ENCODE data around the gene RAD52.
A peak's percentile ranks its signal among the peaks of the same experiment; 100 is the strongest.
"Not testable (repeated sequence)": the region's sequence is repeated elsewhere in the genome, so short reads cannot be mapped to it uniquely, and the experiment has no call there.

RAD52 gene

GRCh38 chr12:967641-968040 is 18.1 kb upstream of the RAD52 start:
- DNase-seq (ENCODE audit: low spot score): no peak

- DNase-seq (ENCODE audit: low spot score): no peak
These were observed 17.2 kb upstream of the RAD52 start for GRCh38 chr12:966724-967123.

DNA sequence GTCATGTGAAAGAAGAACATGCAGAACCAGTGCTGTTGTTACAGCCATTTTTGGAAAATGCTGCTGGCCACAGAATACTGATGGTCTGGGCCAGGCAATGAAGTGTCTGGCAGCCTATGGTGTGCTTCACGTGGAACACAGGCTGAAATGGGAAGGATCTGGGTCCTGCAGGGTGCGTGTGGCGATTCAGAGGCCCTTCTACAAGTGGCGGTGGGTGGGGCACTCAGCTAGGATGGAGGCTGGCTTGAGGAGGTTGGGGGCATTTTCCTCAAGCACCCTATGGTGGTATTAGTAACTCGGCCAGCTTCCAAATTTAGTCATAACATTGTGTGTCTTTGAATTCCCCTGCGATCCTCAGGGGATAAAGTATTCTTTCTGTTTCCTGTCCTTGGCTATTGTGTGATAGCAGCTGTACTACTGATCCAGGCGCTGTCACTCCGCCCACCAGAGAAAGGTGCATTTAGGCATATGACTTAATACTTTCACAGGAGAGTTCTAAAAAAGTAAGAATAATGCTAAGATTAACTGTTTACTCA is 9.2 kb upstream of the RAD52 start:
- no peak for DNase-seq (ENCODE audit: low spot score)

DNA sequence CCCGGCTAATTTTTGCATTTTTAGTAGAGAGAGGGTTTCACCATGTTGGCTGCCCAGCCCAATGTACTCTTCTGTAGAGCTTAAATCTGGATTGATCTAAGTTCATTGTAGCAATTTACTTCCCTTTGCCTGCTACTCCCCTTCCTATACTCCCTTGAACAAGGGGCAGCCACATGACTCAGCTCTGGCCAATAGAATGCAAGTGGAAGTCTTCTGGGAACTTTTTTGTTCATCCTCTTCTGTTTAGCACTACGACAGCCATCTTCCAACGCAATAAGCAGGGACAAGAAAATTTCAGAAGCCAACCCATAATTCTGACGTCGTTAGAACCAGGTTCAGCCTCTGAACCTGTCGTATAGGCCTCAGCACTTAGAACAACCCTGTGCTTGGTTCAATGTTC is 6.4 kb upstream of the RAD52 start:
- no peak for DNase-seq (ENCODE audit: low spot score)

DNA sequence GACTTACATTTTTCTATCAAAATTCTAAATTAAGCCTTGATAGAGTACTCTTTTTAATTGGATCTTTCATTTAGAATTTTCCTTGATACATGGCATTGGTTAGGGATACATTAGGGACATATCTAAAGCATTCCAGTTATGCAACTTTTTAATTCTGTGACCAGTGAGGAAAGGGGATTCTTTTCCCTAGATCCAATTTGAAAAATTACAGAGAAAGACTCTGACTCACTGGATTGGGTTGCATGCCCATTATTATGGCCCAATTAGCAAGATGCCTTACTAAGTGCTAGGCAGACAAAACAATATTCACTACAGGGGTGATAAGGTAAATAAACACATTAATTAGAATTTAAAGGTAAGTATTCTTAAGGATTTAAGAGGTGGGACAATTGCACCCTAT is 5.2 kb upstream of the RAD52 start:
- DNase-seq (ENCODE audit: low spot score): no peak

DNA sequence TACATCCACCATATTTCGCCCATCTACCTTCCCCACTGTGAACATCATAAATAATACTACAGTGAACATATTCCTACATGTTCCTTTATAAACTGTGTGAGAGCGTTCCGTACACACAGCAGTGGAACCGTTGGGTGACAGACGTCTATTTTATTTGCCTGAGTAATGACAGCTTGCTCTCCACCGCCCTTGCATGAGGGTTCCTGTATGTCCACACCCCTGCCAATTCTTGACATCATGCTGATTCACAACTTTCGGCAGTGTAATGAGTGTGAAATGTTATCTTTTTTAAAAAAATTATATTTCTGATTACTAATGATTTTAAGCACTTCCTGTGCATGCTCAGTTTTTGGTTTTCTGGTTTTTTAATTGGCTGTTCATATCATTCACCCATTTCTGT is 4.3 kb upstream of the RAD52 start:
- DNase-seq (ENCODE audit: low spot score): no peak

DNA sequence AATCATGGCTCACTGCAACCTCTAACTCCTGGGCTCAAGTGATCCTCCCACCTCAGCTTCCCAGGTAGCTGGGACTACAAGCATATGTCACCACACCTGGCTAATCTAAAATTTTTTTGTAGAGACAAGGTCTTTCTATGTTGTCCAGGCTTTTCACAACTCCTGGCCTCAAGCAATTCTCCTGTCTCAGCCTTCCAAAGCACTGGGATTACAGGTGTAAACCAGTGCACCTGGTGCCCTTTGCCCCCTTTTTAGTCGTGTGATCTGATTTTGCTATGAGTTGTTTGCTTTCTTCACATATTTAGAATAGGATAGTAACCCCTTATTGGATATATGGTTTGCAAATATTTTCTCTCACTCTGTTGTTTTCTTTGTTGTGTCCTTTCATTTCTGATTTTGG is 1.7 kb upstream of the RAD52 start:
- DNase-seq (ENCODE audit: low spot score): no peak

GRCh38 chr12:948238-948637 is 1.3 kb downstream of the RAD52 start:
- no peak for DNase-seq (ENCODE audit: low spot score)

- no peak for DNase-seq (ENCODE audit: low spot score)
These were observed 2.9 kb downstream of the RAD52 start for GRCh38 chr12:946631-947030.

DNA sequence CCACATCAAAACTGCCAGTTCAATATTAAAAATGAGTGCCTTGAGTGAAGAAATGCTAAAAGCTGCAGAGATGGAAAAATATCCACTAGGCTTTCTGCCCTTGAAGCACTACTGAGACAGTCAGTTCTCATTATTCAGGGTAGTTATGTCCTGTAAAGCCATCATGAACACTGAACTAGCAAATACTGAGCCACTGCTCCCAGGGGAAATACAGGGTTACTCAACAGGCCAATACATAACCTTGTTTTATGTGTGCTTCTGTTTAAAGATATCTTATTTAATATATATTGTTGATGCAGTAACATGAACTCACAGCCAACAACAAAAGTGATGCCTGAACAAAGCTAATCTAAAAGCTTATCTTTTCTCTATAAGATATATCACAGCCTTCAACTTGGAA is 3.3 kb downstream of the RAD52 start:
- DNase-seq (ENCODE audit: low spot score): no peak

DNA sequence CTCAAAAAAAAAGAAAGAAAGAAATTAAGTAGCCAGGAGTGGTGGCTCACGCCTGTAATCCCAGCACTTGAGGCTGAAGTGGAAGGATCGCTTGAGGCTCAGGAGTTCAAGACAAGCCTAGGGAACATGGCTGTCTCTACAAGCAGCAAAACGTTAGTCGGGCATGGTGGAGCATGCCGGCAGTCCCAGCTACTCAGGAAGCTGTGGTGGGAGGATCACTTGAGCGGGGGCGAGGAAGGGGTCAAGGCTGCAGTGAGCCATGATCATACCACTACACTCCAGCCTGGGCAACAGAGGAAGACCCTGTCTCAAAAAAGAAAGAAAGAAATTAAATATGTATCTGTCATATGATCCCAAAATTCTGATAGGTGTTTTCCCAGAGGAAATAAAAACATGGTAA is 5.3 kb downstream of the RAD52 start:
- no peak for DNase-seq (ENCODE audit: low spot score)

DNA sequence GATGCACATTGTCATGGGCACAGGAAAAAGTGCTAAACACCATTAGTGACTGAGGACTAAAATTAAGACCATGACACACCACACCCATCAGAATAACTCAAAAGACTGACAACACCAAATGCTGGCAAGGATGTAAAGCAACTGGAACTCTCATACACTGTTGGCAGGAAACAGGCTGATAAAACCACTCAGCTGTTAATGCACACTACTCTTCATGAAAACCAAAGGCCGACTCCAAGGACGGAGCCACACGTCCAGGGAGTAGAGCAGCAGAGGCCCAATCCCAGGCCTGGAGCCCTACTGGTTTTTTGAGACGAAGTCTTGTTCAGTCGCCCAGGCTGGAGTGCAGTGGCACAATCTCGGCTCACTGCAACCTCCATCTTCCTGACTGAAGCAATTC is 6.4 kb downstream of the RAD52 start:
- DNase-seq (ENCODE audit: low spot score): no peak

- DNase-seq (ENCODE audit: low spot score): no peak
These were observed 10.7 kb downstream of the RAD52 start for GRCh38 chr12:938810-939209.

DNA sequence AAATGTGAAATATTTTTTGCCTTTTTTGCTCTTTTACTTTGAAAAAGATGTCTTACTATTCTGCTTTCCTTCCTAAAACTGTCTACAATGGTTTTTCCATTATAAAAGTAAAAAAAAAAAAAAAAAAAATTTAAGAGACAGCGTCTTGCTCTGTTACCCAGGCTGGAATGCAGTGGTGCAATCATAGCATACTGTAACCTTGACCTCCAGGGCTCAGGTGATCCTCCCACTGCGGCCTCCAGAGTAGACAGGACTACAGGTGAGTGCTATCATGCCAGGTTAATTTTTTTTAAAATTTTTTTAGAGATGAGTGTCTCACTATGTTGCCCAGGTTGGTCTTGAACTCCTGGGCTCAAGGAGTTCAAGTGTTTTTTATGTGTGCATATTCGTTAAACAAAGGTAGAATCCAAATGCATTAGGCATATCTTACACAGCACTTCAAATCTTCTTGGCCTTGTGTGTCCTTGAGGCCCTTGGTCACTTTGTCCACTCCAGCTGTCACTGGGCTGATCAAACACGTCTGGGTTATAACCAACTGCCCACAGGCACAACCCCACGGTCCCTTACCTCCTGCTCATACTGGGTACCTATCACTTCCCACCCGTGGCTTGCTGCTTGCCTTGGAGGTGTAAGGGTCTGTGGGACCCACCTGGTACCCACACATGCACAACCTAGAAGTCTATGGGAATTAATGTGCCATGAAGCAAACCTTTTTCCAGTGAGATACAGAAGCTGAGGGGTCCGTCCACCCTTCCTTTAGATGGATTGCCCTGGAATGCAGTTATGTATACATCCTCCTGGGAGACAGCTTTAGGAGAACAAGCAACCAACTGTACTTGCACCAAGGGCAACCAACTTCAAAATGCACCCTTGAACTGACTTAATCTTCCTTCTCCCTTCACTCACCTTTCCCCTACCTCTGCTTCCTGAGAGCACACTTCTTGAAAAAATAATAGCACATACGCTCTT is 12.8 kb downstream of the RAD52 start:
- no peak for DNase-seq (ENCODE audit: low spot score)

- DNase-seq (ENCODE audit: low spot score): not testable (repeated sequence)
These were observed 13.6 kb downstream of the RAD52 start for GRCh38 chr12:935891-936290.

DNA sequence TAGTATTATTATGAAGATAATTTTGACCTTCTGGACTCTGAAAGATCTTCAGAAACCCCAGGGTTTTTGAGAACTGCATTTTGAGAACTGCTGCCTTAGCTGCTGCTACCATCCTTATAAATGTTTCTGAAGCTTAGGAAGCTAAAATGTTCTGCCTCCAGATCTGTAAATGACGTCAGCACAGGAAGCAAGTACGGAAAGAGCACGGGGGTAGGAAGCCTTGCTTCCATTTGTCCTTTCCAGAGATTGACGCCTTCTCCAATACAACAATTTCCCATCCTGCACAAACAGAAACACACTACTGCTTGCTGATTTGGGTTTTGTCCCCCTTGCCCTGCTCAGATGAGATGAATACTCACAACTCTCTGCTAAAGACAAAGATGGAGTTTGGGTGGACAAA is 17.9 kb downstream of the RAD52 start:
- no peak for DNase-seq (ENCODE audit: low spot score)

DNA sequence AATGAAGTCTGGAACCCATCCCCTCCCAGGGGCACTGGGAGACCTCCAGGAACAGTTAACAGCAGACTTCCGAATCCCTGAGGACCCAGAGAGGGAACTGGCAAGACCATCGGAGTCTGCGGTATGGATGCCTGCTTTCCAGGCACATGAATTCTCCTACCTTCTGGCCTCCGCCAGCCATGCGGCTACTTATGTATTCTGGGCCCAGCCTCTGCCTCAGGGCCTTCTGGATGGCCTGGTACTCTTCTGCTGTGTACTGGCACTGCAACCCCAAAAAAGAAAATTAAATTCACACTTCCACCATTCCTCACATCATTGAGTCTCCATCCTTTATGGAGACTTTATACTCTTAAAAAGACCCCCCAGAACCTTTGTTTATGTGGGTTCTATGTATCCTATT is 18.4 kb downstream of the RAD52 start:
- no peak for DNase-seq (ENCODE audit: low spot score)

GRCh38 chr12:926641-927040 is 22.9 kb downstream of the RAD52 start:
- DNase-seq (ENCODE audit: low spot score): no peak

DNA sequence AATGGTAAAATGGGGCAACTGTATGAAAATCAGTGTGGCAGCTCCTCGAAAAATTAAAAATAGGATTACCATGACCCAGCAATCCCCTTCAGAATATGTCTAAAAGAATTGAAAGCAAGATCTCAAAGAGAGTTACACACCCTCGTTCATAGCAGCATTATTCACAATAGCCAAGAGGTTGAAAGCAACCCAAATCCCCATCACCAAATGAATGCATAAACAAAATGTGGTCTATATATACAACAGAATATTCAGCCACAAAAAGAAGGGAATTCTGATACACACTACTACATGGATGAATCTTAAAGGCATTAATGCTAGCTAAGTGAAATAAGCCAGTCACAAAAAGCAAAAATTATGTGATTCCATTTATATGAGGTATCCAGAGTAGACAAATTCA is 27.2 kb downstream of the RAD52 start:
- DNase-seq (ENCODE audit: low spot score): no peak

DNA sequence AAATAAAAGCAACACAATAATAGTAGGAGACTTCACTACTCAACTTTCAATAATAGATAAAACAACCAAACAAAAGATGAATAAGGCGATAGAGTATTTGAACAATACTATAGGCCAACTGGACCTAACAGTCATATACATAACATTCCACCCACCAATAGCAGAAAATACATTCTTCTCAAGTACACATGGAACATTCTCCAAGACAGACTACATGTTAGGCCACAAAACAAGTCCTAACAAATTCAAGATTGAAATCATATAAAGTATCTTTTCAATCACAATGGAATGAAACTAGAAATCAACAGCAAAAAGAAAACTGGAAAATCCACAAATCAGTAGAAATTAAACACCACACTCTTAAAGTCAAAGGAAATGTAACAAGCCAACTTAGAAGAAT is 28.8 kb downstream of the RAD52 start:
- DNase-seq (ENCODE audit: low spot score): no peak

GRCh38 chr12:916712-917445 is 32.6 kb downstream of the RAD52 start:
- DNase-seq (ENCODE audit: low spot score): no peak

- peak; percentile 9 for DNase-seq (ENCODE audit: low spot score)
These were observed 33.3 kb downstream of the RAD52 start for GRCh38 chr12:916240-916639.

- DNase-seq (ENCODE audit: low spot score): no peak
These were observed 34.4 kb downstream of the RAD52 start for GRCh38 chr12:915090-915489.
